Fibroblast of lung (primary cell): ENCODE measurements around the gene YAF2.

Experiments
- CTCF ChIP-seq, 2 donors: IDR thresholded peaks in 1 of 2; conservative IDR thresholded peaks in 1 of 2; 1 replicate in 1 of 2; 2 replicates in 1 of 2; pipeline ENCODE4 v1.5.1; 2011 to 2012; ENCODE audit warnings: low read length in 2 of 2, control low read depth in 1 of 2, inconsistent platforms in 1 of 2, low read depth in 1 of 2, mild to moderate bottlenecking in 1 of 2
- EZH2 ChIP-seq: IDR thresholded peaks from 2 replicates; pipeline ENCODE4 v1.5.1; 2012; ENCODE audit warnings: low read length, control low read depth, mild to moderate bottlenecking; ENCODE audit errors: missing control alignments

DNA sequence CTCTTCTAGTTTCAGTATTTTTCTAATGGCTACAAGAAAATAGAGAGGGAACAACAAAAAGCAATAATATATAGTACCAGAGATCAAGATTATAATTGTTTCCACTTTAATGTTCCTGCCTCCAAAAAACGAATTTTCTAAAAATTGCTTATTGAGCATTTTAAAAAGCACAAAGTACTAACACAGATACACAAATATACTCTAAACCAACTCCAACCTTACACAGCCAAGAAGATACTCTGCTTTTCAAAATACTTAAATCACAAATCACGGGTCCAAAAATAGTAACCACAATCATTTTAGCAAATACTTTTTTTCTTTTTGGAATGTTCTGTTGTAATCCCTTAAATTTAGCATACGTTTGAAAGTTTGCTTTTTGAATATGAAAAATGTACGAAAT lies 2.0 kb downstream of the YAF2 start:
- TF ChIP-seq CTCF (conservative IDR thresholded peaks at IDR 0.05 in 1 of 2, IDR thresholded peaks at IDR 0.05 in 1 of 2; ENCODE audit: low read depth in 1 of 2, low read length in 2 of 2) (no peak), EZH2 (no peak)
